Gastrocnemius medialis (tissue), 4 donors: Measurements from ENCODE around the gene THBD.

ENCODE experiments used
- POLR2A ChIP-seq, 2 donors: fragments of 450-650 bp; IDR thresholded peaks; one replicate each; pipeline ENCODE4 v1.6.1; 2017; ENCODE audit warnings: antibody characterized with exemption in 2 of 2, mild to moderate bottlenecking in 2 of 2, moderate library complexity in 2 of 2
- TF ChIP-seq, protein P1 (sequence below), 5 experiments: fragments of 450-650 bp in 3 of 5; fragments of 200-600 bp in 2 of 5; sonication (generic) in 2 of 5; IDR thresholded peaks in 4 of 5; conservative IDR thresholded peaks in 1 of 5; 1 replicate in 4 of 5; 2 replicates in 1 of 5; pipeline ENCODE4 v1.5.1; 2016 to 2019; ENCODE audit warnings: antibody characterized with exemption in 5 of 5, mild to moderate bottlenecking in 3 of 5, moderate library complexity in 3 of 5

DNA sequence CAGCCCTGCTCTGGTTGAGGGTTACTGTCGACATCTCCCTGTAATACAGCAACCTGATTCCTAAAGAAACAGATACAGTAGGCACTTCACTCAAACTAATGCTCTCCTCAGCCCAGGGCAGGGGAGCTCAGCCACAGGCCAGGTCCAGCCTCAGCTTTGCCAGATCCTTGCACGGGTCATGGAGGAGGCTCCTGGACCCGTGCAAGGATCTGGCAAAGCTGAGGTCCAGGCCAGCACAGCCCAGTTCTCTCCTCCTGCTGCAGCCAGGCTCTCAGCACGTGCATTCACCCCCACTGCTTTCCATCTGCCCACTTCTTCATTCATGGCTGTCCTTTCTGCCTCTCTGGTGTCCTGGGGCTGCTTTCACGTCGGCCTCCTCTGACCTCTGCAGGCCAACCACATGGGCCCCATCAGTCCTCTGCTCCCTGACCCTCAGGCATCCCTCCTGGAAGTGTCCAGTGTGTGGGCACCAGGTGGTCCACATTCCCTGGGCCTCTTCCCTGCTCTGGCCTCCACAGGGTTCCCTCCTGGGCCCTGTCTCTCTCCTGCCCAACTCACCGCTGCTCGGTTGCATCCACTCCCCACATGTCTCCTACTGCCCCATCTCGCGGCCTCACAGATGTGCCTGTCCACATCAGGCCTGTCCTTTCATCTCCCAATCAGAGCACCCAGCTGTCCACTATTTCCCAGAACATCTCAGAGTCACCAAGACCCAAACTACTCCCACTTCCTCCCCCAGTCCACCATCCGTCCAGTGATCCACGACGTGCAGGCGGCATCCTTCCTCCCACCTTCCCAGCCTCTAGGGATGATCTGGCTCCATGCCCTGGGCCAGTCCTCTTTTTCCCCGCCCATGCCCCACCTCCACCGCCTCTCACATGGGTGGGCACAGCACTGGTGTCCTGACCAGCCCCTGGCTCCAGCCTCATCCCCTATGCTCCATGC lies 48.4 kb upstream of the THBD start:
- TF ChIP-seq, protein P1, sequence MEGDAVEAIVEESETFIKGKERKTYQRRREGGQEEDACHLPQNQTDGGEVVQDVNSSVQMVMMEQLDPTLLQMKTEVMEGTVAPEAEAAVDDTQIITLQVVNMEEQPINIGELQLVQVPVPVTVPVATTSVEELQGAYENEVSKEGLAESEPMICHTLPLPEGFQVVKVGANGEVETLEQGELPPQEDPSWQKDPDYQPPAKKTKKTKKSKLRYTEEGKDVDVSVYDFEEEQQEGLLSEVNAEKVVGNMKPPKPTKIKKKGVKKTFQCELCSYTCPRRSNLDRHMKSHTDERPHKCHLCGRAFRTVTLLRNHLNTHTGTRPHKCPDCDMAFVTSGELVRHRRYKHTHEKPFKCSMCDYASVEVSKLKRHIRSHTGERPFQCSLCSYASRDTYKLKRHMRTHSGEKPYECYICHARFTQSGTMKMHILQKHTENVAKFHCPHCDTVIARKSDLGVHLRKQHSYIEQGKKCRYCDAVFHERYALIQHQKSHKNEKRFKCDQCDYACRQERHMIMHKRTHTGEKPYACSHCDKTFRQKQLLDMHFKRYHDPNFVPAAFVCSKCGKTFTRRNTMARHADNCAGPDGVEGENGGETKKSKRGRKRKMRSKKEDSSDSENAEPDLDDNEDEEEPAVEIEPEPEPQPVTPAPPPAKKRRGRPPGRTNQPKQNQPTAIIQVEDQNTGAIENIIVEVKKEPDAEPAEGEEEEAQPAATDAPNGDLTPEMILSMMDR (IDR thresholded peaks at IDR 0.05 in 4 of 5, conservative IDR thresholded peaks at IDR 0.05 in 1 of 5): no peak
- TF ChIP-seq POLR2A (IDR thresholded peaks at IDR 0.05): no peak
